Stimulated activated CD4-positive, alpha-beta T cell treated with anti-CD3 and anti-CD28 coated beads, Interleukin-1b, Interleukin-23, amount 100 ng/mL, for 1 hour (primary cell): ENCODE results near the gene TIE1.
"Not testable (repeated sequence)": the region's sequence is repeated elsewhere in the genome, so short reads cannot be mapped to it uniquely, and the experiment has no call there.

Experiments
- DNase-seq, 2 donors: peaks; one replicate each; pipeline ENCODE4 v3.0.0-alpha.2; 2020; ENCODE audit warnings: low read depth in 2 of 2

The TIE1 gene

DNA sequence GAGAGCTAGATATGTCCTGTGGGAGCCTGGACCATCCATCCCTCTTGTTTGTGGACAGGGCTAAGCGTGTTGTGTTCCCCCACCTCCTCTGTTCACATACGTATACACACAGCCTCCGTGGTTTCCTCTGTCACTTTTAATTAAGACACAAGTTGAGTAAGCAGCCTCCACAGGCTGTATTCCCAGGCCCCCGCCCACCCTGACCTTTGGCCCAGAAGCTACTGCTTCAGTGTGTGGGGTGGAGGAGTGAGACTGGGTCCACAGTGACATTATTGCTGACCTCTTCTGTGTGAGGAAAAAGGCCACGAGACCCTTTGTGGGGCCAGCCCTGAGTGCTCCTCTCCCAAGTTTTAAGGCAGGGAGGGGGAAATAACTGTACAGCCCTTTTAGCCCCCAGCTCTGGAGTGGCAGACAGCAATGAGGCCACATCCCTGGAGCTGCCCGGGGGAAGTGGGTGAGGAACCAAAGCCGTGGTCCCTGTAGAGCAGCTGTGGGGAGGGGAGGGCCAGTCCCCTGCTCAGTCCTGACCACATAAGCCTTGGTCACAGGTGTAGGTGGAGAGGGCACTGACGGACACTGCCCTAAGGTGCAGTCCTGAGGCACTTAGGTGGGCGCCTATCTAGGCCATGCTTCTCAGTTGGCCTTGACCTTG is 62.6 kb downstream of the TIE1 start:
- DNase-seq, result no peak

DNA sequence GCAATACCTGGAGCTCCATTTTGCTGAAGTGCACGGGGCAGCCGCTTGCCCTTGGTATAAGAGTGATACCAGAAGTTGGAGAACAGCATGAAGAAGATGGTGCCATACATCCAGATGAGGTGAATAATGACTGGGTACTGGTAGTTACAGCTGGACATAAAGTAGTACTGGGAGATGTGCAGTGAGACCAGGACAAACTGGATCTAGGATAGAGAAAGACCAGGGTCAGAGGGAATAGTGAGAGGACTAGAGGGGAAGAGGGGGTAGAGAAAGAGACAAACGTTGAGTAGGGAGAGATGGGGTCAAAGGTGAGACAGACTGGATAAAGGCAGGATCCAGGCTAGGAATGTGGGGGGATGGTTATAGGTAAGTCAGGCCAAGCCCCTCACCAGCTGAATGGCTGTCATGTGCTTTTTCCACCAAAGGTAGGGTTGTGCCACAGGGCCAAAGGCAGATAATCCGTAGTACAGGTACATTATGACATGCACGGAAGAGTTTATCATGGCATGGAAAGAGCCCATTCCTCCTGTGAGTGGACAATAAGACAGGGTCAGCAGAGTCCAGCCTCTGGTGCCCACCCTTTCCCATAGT is 63.2 kb downstream of the TIE1 start:
- no peak for DNase-seq

DNA sequence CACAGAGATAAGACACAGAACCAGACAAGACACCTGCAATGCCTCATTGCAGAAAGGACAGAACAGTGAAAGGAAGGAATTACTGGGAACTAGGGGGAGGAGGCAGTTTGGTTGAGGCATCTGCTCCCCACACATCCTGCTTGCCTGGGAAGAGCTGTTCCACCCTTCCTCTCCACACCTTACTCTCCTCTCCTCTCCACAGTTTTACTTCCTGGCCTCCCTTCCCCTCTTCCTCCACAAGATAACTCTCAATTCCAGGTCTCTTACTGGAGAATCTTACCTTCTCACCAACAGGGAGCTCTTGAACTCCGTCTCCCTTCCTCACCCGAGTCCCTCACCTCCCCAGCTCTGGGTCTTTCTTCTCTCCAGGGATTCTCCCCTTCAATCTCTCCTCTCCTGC is 64.9 kb downstream of the TIE1 start:
- no peak for DNase-seq

GRCh38 chr1:43366179-43366578 is 65.4 kb downstream of the TIE1 start:
- no peak for DNase-seq

DNA sequence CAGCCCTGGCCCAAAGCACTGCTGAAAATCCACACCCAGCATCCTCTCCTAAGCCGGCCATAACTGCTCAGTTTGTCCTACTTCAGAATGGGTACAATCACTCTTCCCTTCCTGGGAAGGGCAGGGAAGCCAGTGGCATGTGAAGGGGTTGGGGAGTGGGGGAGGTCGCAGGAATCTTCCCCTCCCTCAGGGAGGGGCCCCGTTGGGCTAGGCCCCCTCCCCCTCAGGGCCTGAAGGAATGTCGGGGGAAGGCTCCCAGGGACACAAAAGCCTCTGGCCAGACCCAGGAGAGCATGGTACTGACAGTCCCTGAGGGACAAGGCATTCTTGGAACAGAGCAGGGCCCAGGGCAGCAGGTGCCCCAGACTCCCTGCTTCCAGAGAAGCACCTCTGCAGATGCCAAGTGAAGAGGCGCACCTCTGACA is 65.8 kb downstream of the TIE1 start:
- DNase-seq, result no peak

DNA sequence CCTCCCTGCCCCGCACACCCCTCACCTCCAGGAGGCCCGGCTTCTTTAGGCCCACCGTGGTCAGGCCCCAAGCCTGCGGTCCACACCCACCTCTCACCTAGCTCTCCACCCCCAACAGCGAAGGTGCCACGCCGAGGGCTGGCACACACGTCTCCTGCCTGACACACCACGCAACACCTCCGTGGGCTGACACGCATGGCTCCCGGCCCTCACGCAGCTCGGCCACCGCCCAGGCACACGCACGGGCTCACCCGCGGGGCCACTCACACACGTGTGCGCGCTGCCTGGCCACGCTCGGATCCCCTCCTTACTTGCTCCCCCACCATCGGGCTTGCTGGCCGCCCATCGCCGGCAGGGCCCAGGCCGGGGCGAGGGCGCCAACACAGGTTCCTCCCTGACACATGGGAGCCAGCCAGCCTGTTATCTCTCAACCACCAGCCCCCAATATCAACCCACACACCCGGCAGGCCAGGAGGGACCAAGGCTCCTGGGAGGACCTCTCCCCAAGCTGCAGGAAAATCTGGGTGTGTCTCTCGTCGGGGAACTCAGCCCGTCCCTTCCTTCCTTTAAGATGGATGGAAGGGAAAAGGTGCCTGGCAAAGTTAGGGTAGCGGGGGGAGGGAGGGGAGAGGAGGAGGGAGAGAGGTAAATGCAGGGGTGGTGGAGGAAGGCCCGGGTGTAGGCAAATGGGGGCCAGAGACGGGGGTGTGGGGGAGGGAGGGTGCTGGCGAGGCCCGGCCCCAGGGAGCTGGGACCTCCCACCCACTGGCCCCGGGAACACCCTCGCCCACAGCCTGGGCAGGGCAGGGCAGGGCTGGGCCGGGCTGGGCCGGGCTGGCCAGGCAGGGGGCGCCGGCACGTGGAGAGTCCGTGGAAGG is 66.5 kb downstream of the TIE1 start:
- no peak for DNase-seq

GRCh38 chr1:43367904-43368645 is 67.3 kb downstream of the TIE1 start, which contains the start of gene ELOVL1:
Gene ELOVL1, minus strand, starts transcription at chr1:43368011. Its CDS starts 2,402 bp downstream, at chr1:43365609.
- DNase-seq, result peak; percentile 57 to 81

DNA sequence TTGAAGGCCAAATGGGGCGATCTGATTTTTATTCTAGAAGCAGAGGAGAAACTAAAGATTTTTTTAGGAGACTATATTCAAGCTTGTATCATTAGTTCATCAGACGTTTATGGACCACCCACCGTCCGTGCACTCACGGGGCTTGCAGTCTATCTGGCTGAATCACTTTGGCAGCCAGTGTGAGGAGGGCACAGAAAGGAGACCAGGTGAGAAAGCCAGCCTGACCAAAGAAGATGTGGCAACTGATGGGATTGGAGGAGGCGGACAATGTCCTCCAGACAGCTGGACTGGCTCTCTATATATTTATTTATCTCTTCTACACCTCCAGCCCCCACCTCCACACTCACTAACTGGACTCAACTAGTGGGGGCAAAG is 67.9 kb downstream of the TIE1 start:
- no peak for DNase-seq

DNA sequence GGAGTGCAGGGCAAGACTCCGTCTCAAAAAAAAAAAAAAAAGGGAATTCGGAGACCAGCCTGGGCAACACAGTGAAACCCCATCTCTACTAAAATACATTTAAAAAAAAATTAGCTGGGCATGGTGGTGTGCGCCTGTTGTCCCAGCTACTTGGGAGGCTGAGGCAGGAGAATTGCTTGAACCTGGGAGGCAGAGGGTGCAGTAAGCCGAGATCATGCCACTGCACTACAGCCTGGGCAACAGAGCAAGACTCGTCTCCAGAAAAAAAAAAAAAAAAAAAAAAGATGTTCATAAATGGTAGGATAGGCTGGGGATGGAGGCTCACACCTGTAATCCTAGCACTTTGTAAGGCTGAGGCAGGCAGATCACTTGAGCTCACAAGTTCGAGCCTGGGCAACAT is 69.0 kb downstream of the TIE1 start:
- DNase-seq, result not testable (repeated sequence)

DNA sequence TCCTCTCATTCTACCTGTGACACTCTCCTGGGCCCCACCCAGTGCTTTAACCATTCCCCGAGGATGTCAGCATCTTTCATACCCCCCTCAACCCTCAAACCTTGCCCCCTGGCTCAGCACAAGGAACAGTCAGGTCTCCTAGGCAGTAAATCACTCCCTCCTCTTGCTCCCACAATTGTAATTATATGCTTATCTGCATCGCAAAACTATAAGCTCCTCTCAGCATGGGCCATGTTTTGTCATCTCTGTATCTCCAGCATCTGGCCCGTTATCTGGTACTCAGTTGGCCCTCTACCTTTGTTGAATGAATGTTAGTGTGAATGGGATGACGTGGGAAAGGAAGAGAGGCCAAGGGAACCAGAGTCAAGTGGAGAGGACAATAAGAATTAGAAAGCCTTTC is 69.8 kb downstream of the TIE1 start:
- no peak for DNase-seq

DNA sequence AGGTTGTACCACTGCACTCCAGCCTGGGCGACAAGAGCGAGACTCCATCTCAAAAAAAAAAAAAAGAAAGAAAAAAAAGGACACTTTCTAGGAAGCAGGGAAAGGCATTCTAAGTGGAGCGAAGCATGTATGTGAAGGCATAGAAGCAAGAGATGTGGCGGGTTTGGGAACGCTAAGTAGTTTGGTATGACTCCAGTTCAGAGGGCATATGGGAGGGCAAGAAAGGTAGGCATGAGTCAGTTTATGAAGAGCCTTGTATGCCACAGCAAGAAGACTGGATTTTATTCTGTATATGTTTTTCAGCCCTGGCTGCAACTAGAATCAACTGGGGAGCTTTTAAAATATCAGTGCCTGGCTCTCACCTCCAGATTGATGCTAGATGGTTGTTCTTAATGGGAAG is 71.4 kb downstream of the TIE1 start:
- DNase-seq, result no peak
